H9 (cell line): ENCODE measurements around the gene XIRP2. TPM values are rescaled to one million over a fixed set of nuclear protein-coding genes. Genes with fewer than 3 reads are reported as not detected.

Experiments
- DNase-seq: peaks from one replicate; pipeline ENCODE4 v3.0.0-alpha.2; 2017
- H2AFZ ChIP-seq: one replicate; pipeline ENCODE4 v1.6.1; 2013; ENCODE audit warnings: mild to moderate bottlenecking, low read length, control low read depth, moderate library complexity
- H2AK5ac ChIP-seq: 2 replicates; pipeline ENCODE4 v1.6.1; 2013; ENCODE audit warnings: low read length, control low read depth, mixed read lengths; ENCODE audit not compliant: insufficient read length
- H2BK120ac ChIP-seq: one replicate; pipeline ENCODE4 v1.6.1; 2013; ENCODE audit warnings: low read depth, mild to moderate bottlenecking, low read length, control low read depth, inconsistent platforms; ENCODE audit not compliant: poor library complexity, severe bottlenecking
- H2BK12ac ChIP-seq: 2 replicates; pipeline ENCODE4 v1.6.1; 2013; ENCODE audit warnings: low read length, control low read depth, mixed read lengths, low read depth; ENCODE audit not compliant: insufficient read length
- H2BK15ac ChIP-seq: 2 replicates; pipeline ENCODE4 v1.6.1; 2013; ENCODE audit warnings: low read depth, low read length, control low read depth
- H2BK20ac ChIP-seq: one replicate; pipeline ENCODE4 v1.6.1; 2013; ENCODE audit warnings: low read depth, mild to moderate bottlenecking, low read length, control low read depth, inconsistent platforms; ENCODE audit not compliant: poor library complexity, severe bottlenecking
- H2BK5ac ChIP-seq: 2 replicates; pipeline ENCODE4 v1.6.1; 2013; ENCODE audit warnings: low read length, control low read depth, mixed read lengths; ENCODE audit not compliant: insufficient read length
- H3K14ac ChIP-seq: 2 replicates; pipeline ENCODE4 v1.6.1; 2013; ENCODE audit warnings: low read length, control low read depth; ENCODE audit not compliant: insufficient read depth
- H3K18ac ChIP-seq: 2 replicates; pipeline ENCODE4 v1.6.1; 2013; ENCODE audit warnings: low read depth, mild to moderate bottlenecking, mixed read lengths, low read length, control low read depth; ENCODE audit not compliant: insufficient read length
- H3K23ac ChIP-seq: 2 replicates; pipeline ENCODE4 v1.6.1; 2013; ENCODE audit warnings: low read length, control low read depth, mixed read lengths, low read depth; ENCODE audit not compliant: insufficient read length
- H3K23me2 ChIP-seq: 2 replicates; pipeline ENCODE4 v1.6.1; 2013; ENCODE audit warnings: low read depth, mild to moderate bottlenecking, mixed read lengths, low read length, control low read depth; ENCODE audit not compliant: insufficient read length, poor library complexity, severe bottlenecking
- H3K27ac ChIP-seq: 2 replicates; pipeline ENCODE4 v1.5.1; 2013; ENCODE audit warnings: low read length, control low read depth, mixed read lengths, low read depth; ENCODE audit not compliant: insufficient read length
- H3K27me3 ChIP-seq: 2 replicates; pipeline ENCODE4 v1.6.1; 2013; ENCODE audit warnings: low read length, control low read depth, inconsistent platforms; ENCODE audit not compliant: insufficient read depth
- H3K4ac ChIP-seq: 2 replicates; pipeline ENCODE4 v1.6.1; 2013; ENCODE audit warnings: low read depth, mild to moderate bottlenecking, control low read depth, inconsistent platforms, low read length, moderate library complexity
- H3K4me1 ChIP-seq: 2 replicates; pipeline ENCODE4 v1.6.1; 2013; ENCODE audit warnings: low read length, control low read depth, inconsistent platforms; ENCODE audit not compliant: insufficient read depth
- H3K4me2 ChIP-seq: 2 replicates; pipeline ENCODE4 v1.6.1; 2013; ENCODE audit warnings: low read length, control low read depth, mixed read lengths; ENCODE audit not compliant: insufficient read length, insufficient read depth
- H3K56ac ChIP-seq: 2 replicates; pipeline ENCODE4 v1.6.1; 2013; ENCODE audit warnings: low read depth, mild to moderate bottlenecking, mixed read lengths, low read length, control low read depth; ENCODE audit not compliant: insufficient read length
- H3K79me1 ChIP-seq: 2 replicates; pipeline ENCODE4 v1.6.1; 2013; ENCODE audit warnings: low read depth, mild to moderate bottlenecking, moderate library complexity, low read length, control low read depth, inconsistent platforms; ENCODE audit not compliant: insufficient read depth, poor library complexity, severe bottlenecking
- H3K79me2 ChIP-seq: 2 replicates; pipeline ENCODE4 v1.6.1; 2013; ENCODE audit warnings: low read length, control low read depth, inconsistent platforms; ENCODE audit not compliant: insufficient read depth
- H3K9ac ChIP-seq: 2 replicates; pipeline ENCODE4 v1.6.1; 2013; ENCODE audit warnings: low read length, control low read depth, mixed read lengths; ENCODE audit not compliant: insufficient read length; ENCODE audit errors: extremely low read depth
- H3K9me3 ChIP-seq: one replicate; pipeline ENCODE4 v1.6.1; 2013; ENCODE audit warnings: low read depth, low read length, inconsistent platforms; ENCODE audit not compliant: control insufficient read depth
- H3T11ph ChIP-seq: one replicate; pipeline ENCODE4 v1.6.1; 2013; ENCODE audit warnings: mild to moderate bottlenecking, low read length, control low read depth, inconsistent platforms
- H4K20me1 ChIP-seq: one replicate; pipeline ENCODE4 v1.6.1; 2013; ENCODE audit not compliant: control insufficient read depth, insufficient read length, insufficient read depth
- H4K5ac ChIP-seq: 2 replicates; pipeline ENCODE4 v1.6.1; 2013; ENCODE audit warnings: low read depth, mild to moderate bottlenecking, mixed read lengths, low read length, control low read depth; ENCODE audit not compliant: insufficient read length
- H4K8ac ChIP-seq: replicated peaks from 2 replicates; pipeline ENCODE4 v1.6.1; 2013; ENCODE audit warnings: low read length, control low read depth, mixed read lengths, low read depth; ENCODE audit not compliant: insufficient read length
- H4K91ac ChIP-seq: 2 replicates; pipeline ENCODE4 v1.6.1; 2013; ENCODE audit warnings: low read depth, mild to moderate bottlenecking, moderate library complexity, mixed read lengths, low read length, control low read depth; ENCODE audit not compliant: insufficient read length
- H3K27ac Mint-ChIP-seq, 3 experiments: 2 replicates in 2 of 3; 3 replicates in 1 of 3; pipeline ENCODE4 v1.8.0; 2020 to 2021; ENCODE audit warnings: mixed read lengths in 3 of 3, mild to moderate bottlenecking in 1 of 3, moderate library complexity in 1 of 3
- H3K27me3 Mint-ChIP-seq: 2 replicates; pipeline ENCODE4 v1.8.0; 2021; ENCODE audit warnings: low read depth, mild to moderate bottlenecking, moderate library complexity, mixed read lengths
- H3K36me3 Mint-ChIP-seq, 3 experiments: 2 replicates in 2 of 3; 3 replicates in 1 of 3; pipeline ENCODE4 v1.8.0; 2020 to 2021; ENCODE audit warnings: low read depth in 3 of 3, mixed read lengths in 3 of 3; ENCODE audit not compliant: insufficient read depth in 1 of 3
- H3K4me1 Mint-ChIP-seq, 2 experiments: 2 replicates each; pipeline ENCODE4 v1.8.0; 2020; ENCODE audit warnings: mixed read lengths in 2 of 2
- H3K4me3 Mint-ChIP-seq, 2 experiments: 2 replicates in 1 of 2; 3 replicates in 1 of 2; pipeline ENCODE4 v1.8.0; 2020 to 2021; ENCODE audit warnings: mild to moderate bottlenecking in 2 of 2, mixed read lengths in 2 of 2, moderate library complexity in 1 of 2
- H3K9me3 Mint-ChIP-seq, 2 experiments: 2 replicates in 1 of 2; 3 replicates in 1 of 2; pipeline ENCODE4 v1.8.0; 2020; ENCODE audit warnings: mild to moderate bottlenecking in 2 of 2, mixed read lengths in 2 of 2, moderate library complexity in 1 of 2
- WGBS: extraction: QIAGEN DNeasy Blood & Tissue Kit; methylation state at CpG from one replicate; pipeline ENCODE4 v1.1.7; 2013; ENCODE audit warnings: missing lambda C conversion rate, low lambda C conversion rate, mixed read lengths; ENCODE audit not compliant: insufficient read length; ENCODE audit errors: extremely low coverage; 5-methylcytosine and 5-hydroxymethylcytosine counted together
- total RNA-seq: library from RNA; stranded (reverse); gene quantifications from 2 replicates; pipeline ENCODE4 v1.2.1, GENCODE V29; 2021
- TF ChIP-seq, protein P1 (sequence below): fragments of 200-600 bp; sonication (generic); conservative IDR thresholded peaks from 3 replicates; pipeline ENCODE4 v1.8.0; 2021; ENCODE audit warnings: antibody characterized with exemption, mild to moderate bottlenecking

XIRP2 gene
- total RNA-seq, 1 experiment from 2014 or later, result 0.07 TPM

DNA sequence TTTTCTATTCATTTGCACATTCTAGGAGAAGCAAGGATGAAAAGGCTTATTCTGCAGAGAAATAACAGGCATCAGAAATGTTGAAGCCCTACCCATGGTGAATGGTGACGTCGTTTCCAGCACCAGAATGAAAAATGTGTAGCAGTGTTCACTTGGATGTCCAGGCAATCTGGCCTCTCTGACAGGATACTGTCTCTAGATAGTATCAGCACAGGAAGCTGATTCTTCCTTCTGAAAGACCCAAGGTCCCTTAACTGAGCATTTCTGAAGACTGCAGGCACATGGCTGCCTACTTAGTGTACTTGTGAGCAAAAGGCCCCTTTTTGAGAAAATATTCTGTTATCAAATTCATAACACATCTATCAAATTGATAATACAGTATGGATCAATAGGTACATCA is 234.1 kb downstream of the XIRP2 start:
- Mint-ChIP-seq H3K9me3 (no peaks in the 10 kb centered on the region), H3K27ac (no peak overlapping the region), H3K36me3 (no peaks in the 10 kb centered on the region), H3K4me1 (peaks cover 8 to 9% of the 10 kb centered on the region in 2 experiments), H3K27me3 (no peaks in the 10 kb centered on the region), H3K4me3 (no peak overlapping the region)
- Histone ChIP-seq H2BK120ac (no peak overlapping the region), H3K23me2 (no peaks in the 10 kb centered on the region), H2AFZ (no peak overlapping the region), H3K79me2 (no peaks in the 10 kb centered on the region), H3K4me1 (no peaks in the 10 kb centered on the region), H3K4ac (no peak overlapping the region), H4K5ac (no peak overlapping the region), H3K27ac (no peak overlapping the region), H4K8ac (no peak overlapping the region), H3K23ac (no peak overlapping the region), H2BK15ac (no peak overlapping the region), H2BK20ac (no peak overlapping the region), H2BK12ac (no peak overlapping the region), H4K91ac (no peak overlapping the region), H3K14ac (no peak overlapping the region), H3K79me1 (no peaks in the 10 kb centered on the region), H2BK5ac (no peak overlapping the region), H3K9ac (no peak overlapping the region), H3T11ph (no peak overlapping the region), H3K56ac (no peak overlapping the region), H2AK5ac (no peak overlapping the region), H3K4me2 (no peak overlapping the region), H3K27me3 (no peaks in the 10 kb centered on the region), H3K9me3 (no peaks in the 10 kb centered on the region), H4K20me1 (no peaks in the 10 kb centered on the region), H3K18ac (no peak overlapping the region)
- DNase-seq, result no peak
- TF ChIP-seq, protein P1, sequence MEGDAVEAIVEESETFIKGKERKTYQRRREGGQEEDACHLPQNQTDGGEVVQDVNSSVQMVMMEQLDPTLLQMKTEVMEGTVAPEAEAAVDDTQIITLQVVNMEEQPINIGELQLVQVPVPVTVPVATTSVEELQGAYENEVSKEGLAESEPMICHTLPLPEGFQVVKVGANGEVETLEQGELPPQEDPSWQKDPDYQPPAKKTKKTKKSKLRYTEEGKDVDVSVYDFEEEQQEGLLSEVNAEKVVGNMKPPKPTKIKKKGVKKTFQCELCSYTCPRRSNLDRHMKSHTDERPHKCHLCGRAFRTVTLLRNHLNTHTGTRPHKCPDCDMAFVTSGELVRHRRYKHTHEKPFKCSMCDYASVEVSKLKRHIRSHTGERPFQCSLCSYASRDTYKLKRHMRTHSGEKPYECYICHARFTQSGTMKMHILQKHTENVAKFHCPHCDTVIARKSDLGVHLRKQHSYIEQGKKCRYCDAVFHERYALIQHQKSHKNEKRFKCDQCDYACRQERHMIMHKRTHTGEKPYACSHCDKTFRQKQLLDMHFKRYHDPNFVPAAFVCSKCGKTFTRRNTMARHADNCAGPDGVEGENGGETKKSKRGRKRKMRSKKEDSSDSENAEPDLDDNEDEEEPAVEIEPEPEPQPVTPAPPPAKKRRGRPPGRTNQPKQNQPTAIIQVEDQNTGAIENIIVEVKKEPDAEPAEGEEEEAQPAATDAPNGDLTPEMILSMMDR, result no peak
- WGBS, result no CpG with 5 or more reads among the region's 2 CpGs
